Measurements from ENCODE around the gene PLCH1.

Gene PLCH1

GRCh38 chr3:155334215-155334913 lies 410.5 kb downstream of the PLCH1 start:
- no peak for DNase-seq (ENCODE audit: low read depth)

- DNase-seq (ENCODE audit: low read depth): no peak
Observed at GRCh38 chr3:155332716-155333115, 412.2 kb downstream of the PLCH1 start.

DNA sequence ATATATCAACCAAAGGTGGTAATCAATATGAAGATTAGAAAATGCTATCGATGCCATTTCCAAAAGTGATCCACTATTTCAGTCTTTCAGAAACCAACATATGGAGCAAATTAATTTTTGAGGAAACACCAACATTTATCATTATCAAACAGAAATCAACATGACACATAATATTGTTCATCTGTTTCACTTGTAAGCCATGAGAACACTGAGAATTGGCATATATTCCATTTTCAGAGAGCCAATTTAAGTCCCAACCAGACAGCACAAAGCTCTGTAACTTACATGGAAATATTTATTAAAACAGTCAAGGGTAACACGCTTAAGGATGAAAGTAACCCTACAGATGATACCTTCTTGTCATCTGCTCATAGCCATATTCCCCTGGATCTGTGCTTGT lies 413.8 kb downstream of the PLCH1 start:
- no peak for DNase-seq (ENCODE audit: low read depth)

- DNase-seq (ENCODE audit: low read depth): no peak
Observed at GRCh38 chr3:155330370-155330769, 414.5 kb downstream of the PLCH1 start.

DNA sequence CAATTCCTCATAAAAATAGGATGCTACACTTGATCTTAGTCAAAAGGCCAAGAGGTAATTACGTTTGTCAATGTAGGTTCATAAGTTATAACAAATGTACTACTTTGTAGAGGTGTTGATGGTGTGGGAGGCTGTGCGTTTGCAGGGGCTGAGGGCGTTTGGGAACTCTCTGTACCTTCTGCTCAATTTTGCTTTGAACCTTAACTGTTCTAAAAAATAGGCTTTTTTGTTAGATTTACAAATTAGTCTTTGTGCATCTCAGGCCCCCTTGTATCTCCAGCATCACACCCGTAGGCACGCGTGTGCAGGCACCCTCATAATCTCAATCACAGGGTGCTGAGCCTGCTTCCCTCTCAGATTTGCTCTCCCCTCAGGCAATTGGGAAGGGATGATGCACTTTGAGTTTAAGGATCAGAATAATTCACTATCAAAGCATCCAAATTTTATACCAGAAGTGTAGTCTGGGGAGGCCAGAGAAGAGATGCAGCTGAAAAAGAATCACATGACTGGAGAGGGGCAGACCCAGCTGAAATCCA lies 415.3 kb downstream of the PLCH1 start:
- DNase-seq (ENCODE audit: low read depth): no peak

DNA sequence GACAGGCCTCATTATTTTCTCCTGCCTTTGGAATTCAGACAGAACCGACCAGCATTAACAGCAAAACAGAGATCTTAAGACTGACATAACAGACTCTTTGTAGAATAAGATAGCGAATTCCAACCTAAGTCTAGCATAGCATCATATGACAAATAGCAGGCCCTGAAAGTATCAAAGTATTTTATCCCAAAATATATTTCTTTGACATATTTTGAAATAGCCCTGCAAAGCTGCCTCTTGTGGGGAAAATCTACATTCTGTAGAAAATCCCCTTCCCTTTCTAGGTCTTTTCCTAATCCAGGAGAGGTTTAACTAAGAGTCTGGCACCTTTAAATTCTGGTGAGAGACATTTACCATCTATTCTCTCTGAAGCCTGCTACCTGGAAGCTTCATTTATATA lies 417.0 kb downstream of the PLCH1 start:
- DNase-seq (ENCODE audit: low read depth): no peak

- DNase-seq (ENCODE audit: low read depth): no peak
Observed at GRCh38 chr3:155327430-155327829, 417.4 kb downstream of the PLCH1 start.

- no peak for DNase-seq (ENCODE audit: low read depth)
Observed at GRCh38 chr3:155326901-155327300, 418.0 kb downstream of the PLCH1 start.

GRCh38 chr3:155326244-155326643 lies 418.6 kb downstream of the PLCH1 start:
- DNase-seq (ENCODE audit: low read depth): no peak

Measured in activated T-cell treated with anti-CD3 and anti-CD28 coated beads for 1 hour (primary cell).